ENCODE data around the gene CDCA8. TPM values are rescaled to one million over a fixed set of nuclear protein-coding genes. Genes with fewer than 3 reads are reported as not detected.

CDCA8 gene
- total RNA-seq, 1 experiment from 2014 or later, result 64.7 TPM

GRCh38 chr1:37673920-37674319 is 18.4 kb upstream of the CDCA8 start:
- POLR2A ChIA-PET (ENCODE audit: low non-redundant PET), result no interaction called here

GRCh38 chr1:37676281-37677142 is 15.8 kb upstream of the CDCA8 start:
- ChIA-PET POLR2A (ENCODE audit: low non-redundant PET) (no interaction called here), CTCF (interaction anchor here (1.2 kb wide), 1 partner anchor 11 kb away, joined by 4 read pairs; no protein-coding TSS in a partner anchor)
- intact Hi-C loops (cut with micrococcal nuclease; ENCODE audit: unreplicated experiment), result no loop called here
- no peaks in the 10 kb centered on the region for H3K4me1 ChIP-seq (ENCODE audit: insufficient read depth, low read length, poor library complexity, severe bottlenecking)
- BruUV-seq (replicated peaks), result no TSS peak
- H3K27me3 ChIP-seq (replicated peaks; ENCODE audit: insufficient read depth, low read depth, low read length, poor library complexity), result peaks cover 15% of the 10 kb centered on the region
- H3K4me3 ChIP-seq (ENCODE audit: low read depth, low read length, poor library complexity, severe bottlenecking), result no peak overlapping the region
- TF ChIP-seq EZH2 (IDR thresholded peaks at IDR 0.05; ENCODE audit: borderline replicate concordance, low read depth, low read length, poor library complexity, severe bottlenecking), result no peak
- TF ChIP-seq, protein P1, sequence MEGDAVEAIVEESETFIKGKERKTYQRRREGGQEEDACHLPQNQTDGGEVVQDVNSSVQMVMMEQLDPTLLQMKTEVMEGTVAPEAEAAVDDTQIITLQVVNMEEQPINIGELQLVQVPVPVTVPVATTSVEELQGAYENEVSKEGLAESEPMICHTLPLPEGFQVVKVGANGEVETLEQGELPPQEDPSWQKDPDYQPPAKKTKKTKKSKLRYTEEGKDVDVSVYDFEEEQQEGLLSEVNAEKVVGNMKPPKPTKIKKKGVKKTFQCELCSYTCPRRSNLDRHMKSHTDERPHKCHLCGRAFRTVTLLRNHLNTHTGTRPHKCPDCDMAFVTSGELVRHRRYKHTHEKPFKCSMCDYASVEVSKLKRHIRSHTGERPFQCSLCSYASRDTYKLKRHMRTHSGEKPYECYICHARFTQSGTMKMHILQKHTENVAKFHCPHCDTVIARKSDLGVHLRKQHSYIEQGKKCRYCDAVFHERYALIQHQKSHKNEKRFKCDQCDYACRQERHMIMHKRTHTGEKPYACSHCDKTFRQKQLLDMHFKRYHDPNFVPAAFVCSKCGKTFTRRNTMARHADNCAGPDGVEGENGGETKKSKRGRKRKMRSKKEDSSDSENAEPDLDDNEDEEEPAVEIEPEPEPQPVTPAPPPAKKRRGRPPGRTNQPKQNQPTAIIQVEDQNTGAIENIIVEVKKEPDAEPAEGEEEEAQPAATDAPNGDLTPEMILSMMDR (conservative IDR thresholded peaks at IDR 0.05; ENCODE audit: low read depth, low read length), result no peak
- no peaks in the 10 kb centered on the region for H3K36me3 ChIP-seq (ENCODE audit: insufficient read depth, low read length, poor library complexity, severe bottlenecking)
- no peak for DNase-seq (ENCODE audit: low spot score)
- no peak overlapping the region for H3K27ac ChIP-seq (ENCODE audit: low read depth, low read length, poor library complexity, severe bottlenecking)
- H3K9me3 ChIP-seq (ENCODE audit: low read depth, low read length, poor library complexity, severe bottlenecking), result no peaks in the 10 kb centered on the region

More at GRCh38 chr1:37673920-37674319, 18.4 kb upstream of the CDCA8 start:
- intact Hi-C loops (cut with micrococcal nuclease; ENCODE audit: unreplicated experiment), result no loop called here
- Histone ChIP-seq H3K27me3 (replicated peaks; ENCODE audit: insufficient read depth, low read depth, low read length, poor library complexity) (peaks cover 33% of the 10 kb centered on the region), H3K27ac (ENCODE audit: low read depth, low read length, poor library complexity, severe bottlenecking) (no peak overlapping the region), H3K9me3 (ENCODE audit: low read depth, low read length, poor library complexity, severe bottlenecking) (no peaks in the 10 kb centered on the region), H3K36me3 (ENCODE audit: insufficient read depth, low read length, poor library complexity, severe bottlenecking) (no peaks in the 10 kb centered on the region), H3K4me1 (ENCODE audit: insufficient read depth, low read length, poor library complexity, severe bottlenecking) (no peaks in the 10 kb centered on the region), H3K4me3 (ENCODE audit: low read depth, low read length, poor library complexity, severe bottlenecking) (no peak overlapping the region)
- CTCF ChIA-PET, result no interaction called here
- DNase-seq (ENCODE audit: low spot score), result no peak
- TF ChIP-seq EZH2 (IDR thresholded peaks at IDR 0.05; ENCODE audit: borderline replicate concordance, low read depth, low read length, poor library complexity, severe bottlenecking), result no peak
- TF ChIP-seq, protein P1 (conservative IDR thresholded peaks at IDR 0.05; ENCODE audit: low read depth, low read length), result no peak
- BruUV-seq (replicated peaks), result no TSS peak

DNA sequence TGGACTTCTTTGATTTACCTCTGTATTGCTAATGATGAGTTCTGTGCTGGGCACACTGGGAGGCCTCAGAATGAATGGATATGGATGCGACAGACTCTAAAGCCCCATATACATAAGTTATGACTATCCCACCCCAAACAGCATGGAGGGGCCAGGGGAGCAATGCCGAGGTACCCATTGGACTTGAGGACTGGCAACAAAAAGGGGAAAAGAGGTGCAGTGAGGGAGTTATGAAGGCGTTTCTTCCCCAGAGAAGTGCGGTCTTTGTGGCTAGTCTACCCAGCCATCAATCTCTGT is 15.2 kb upstream of the CDCA8 start:
- Histone ChIP-seq H3K9me3 (ENCODE audit: low read depth, low read length, poor library complexity, severe bottlenecking) (no peaks in the 10 kb centered on the region), H3K4me1 (ENCODE audit: insufficient read depth, low read length, poor library complexity, severe bottlenecking) (no peaks in the 10 kb centered on the region), H3K4me3 (ENCODE audit: low read depth, low read length, poor library complexity, severe bottlenecking) (no peak overlapping the region), H3K27ac (ENCODE audit: low read depth, low read length, poor library complexity, severe bottlenecking) (no peak overlapping the region), H3K36me3 (ENCODE audit: insufficient read depth, low read length, poor library complexity, severe bottlenecking) (peaks cover under 1% of the 10 kb centered on the region), H3K27me3 (replicated peaks; ENCODE audit: insufficient read depth, low read depth, low read length, poor library complexity) (peaks cover 10% of the 10 kb centered on the region)
- intact Hi-C loops (cut with micrococcal nuclease; ENCODE audit: unreplicated experiment), result no loop called here
- ChIA-PET CTCF (no interaction called here), POLR2A (ENCODE audit: low non-redundant PET) (no interaction called here)
- DNase-seq (ENCODE audit: low spot score), result no peak
- no TSS peak for BruUV-seq (replicated peaks)
- no peak for TF ChIP-seq EZH2 (IDR thresholded peaks at IDR 0.05; ENCODE audit: borderline replicate concordance, low read depth, low read length, poor library complexity, severe bottlenecking)
- TF ChIP-seq, protein P1 (conservative IDR thresholded peaks at IDR 0.05; ENCODE audit: low read depth, low read length), result no peak

All from A673 (cell line).